Keratinocyte (primary cell): ENCODE measurements around the gene CA9. TPM values are rescaled to one million over a fixed set of nuclear protein-coding genes. Genes with fewer than 3 reads are reported as not detected.

Experiments used
- DNase-seq: peaks from one replicate; pipeline ENCODE4 v3.0.0-alpha.2; 2011; ENCODE audit warnings: low read depth, missing footprints, low spot score
- FAIRE-seq: peaks from 2 replicates; lab custom pipeline; 2011; peaks lifted over from hg19 to GRCh38; lab: Jason Lieb, UNC
- H2AFZ ChIP-seq: 2 replicates; pipeline ENCODE4 v1.6.0; 2012; ENCODE audit warnings: low read length, control low read depth, inconsistent platforms; ENCODE audit not compliant: control insufficient read depth
- H3K27ac ChIP-seq: 2 replicates; pipeline ENCODE4 v1.5.1; 2011; ENCODE audit warnings: low read length; ENCODE audit not compliant: control insufficient read depth, insufficient read depth
- H3K27me3 ChIP-seq: 3 replicates; pipeline ENCODE4 v1.6.0; 2011; ENCODE audit warnings: low read length; ENCODE audit not compliant: control insufficient read depth, insufficient read depth; ENCODE audit errors: extremely low read depth
- H3K36me3 ChIP-seq, 2 experiments: 2 replicates in 1 of 2; 3 replicates in 1 of 2; pipeline ENCODE4 v1.5.1; 2011; ENCODE audit warnings: low read length in 2 of 2, mild to moderate bottlenecking in 1 of 2; ENCODE audit not compliant: control insufficient read depth in 2 of 2, insufficient read depth in 2 of 2; ENCODE audit errors: extremely low read depth in 1 of 2
- H3K4me1 ChIP-seq: 3 replicates; pipeline ENCODE4 v1.5.1; 2011; ENCODE audit warnings: low read length; ENCODE audit not compliant: control insufficient read depth, insufficient read depth; ENCODE audit errors: extremely low read depth
- H3K4me2 ChIP-seq: 3 replicates; pipeline ENCODE4 v1.6.0; 2011; ENCODE audit warnings: low read depth, low read length; ENCODE audit not compliant: control insufficient read depth, insufficient read depth; ENCODE audit errors: extremely low read depth
- H3K4me3 ChIP-seq, 3 experiments: fragments of 200-600 bp in 1 of 3; sonication (generic) in 1 of 3; 2 replicates in 2 of 3; 3 replicates in 1 of 3; pipeline ENCODE4 v1.5.1; 2011 to 2016; ENCODE audit warnings: low read length in 3 of 3, mild to moderate bottlenecking in 3 of 3, control low read depth in 2 of 3, inconsistent platforms in 1 of 3, low read depth in 1 of 3, mixed read lengths in 1 of 3, mixed run types in 1 of 3, moderate library complexity in 1 of 3; ENCODE audit not compliant: control insufficient read depth in 2 of 3, insufficient read depth in 2 of 3; ENCODE audit errors: extremely low read depth in 1 of 3
- H3K79me2 ChIP-seq: 2 replicates; pipeline ENCODE4 v1.6.0; 2012; ENCODE audit warnings: low read length; ENCODE audit not compliant: control insufficient read depth, insufficient read depth
- H3K9ac ChIP-seq: 3 replicates; pipeline ENCODE4 v1.6.0; 2011; ENCODE audit warnings: low read length; ENCODE audit not compliant: control insufficient read depth, insufficient read depth; ENCODE audit errors: extremely low read depth
- H3K9me1 ChIP-seq: 3 replicates; pipeline ENCODE4 v1.6.0; 2011; ENCODE audit warnings: low read length; ENCODE audit not compliant: control insufficient read depth, insufficient read depth; ENCODE audit errors: extremely low read depth
- H3K9me3 ChIP-seq: 2 replicates; pipeline ENCODE4 v1.5.1; 2012; ENCODE audit warnings: low read depth, low read length; ENCODE audit not compliant: control insufficient read depth
- H4K20me1 ChIP-seq: 3 replicates; pipeline ENCODE4 v1.6.0; 2011; ENCODE audit warnings: low read length; ENCODE audit not compliant: control insufficient read depth, insufficient read depth; ENCODE audit errors: extremely low read depth
- EZH2 ChIP-seq: IDR thresholded peaks from one replicate; pipeline ENCODE4 v1.6.1; 2012; ENCODE audit warnings: inconsistent platforms, mild to moderate bottlenecking, low read length, moderate library complexity
- dilution Hi-C: fragments of 300-500 bp; cut with MboI; formaldehyde crosslinking; loops from one replicate; pipeline ENCODE4 v1.7.0; 2020; ENCODE audit warnings: low sequenced_read_pairs; ENCODE audit not compliant: extremely low pct_ligation_motif_present
- polyA plus RNA-seq, 5 experiments: library from polyadenylated mRNA; depleted of rRNA in 3 of 5; stranded (reverse) in 3 of 5; stranded (forward) in 1 of 5; unstranded in 1 of 5; fragments of >200 nt; gene quantifications; 1 replicate in 1 of 5; 2 replicates in 3 of 5; 3 replicates in 1 of 5; pipeline versions ENCODE4 v1.2.1 to v1.2.3, GENCODE V29; 2011 to 2012; ENCODE audit warnings: missing spikeins in 2 of 5, low read depth in 1 of 5, low replicate concordance in 1 of 5
- TF ChIP-seq, protein P1 (sequence below), 3 experiments: IDR thresholded peaks in 1 of 3; conservative IDR thresholded peaks in 1 of 3; optimal IDR thresholded peaks in 1 of 3; 2 replicates in 2 of 3; 3 replicates in 1 of 3; pipeline versions ENCODE3 to v1.5.1; 2011; ENCODE audit warnings: low read length in 3 of 3, mild to moderate bottlenecking in 3 of 3, moderate library complexity in 2 of 3, control low read depth in 1 of 3, inconsistent platforms in 1 of 3; ENCODE audit not compliant: insufficient read depth in 2 of 3; ENCODE audit errors: extremely low read depth in 1 of 3

Gene CA9
- polyA plus RNA-seq, 1 donor (not counting 4 experiments of a cell fraction or from before 2014, with no cell fraction given) = 7.2 TPM

DNA sequence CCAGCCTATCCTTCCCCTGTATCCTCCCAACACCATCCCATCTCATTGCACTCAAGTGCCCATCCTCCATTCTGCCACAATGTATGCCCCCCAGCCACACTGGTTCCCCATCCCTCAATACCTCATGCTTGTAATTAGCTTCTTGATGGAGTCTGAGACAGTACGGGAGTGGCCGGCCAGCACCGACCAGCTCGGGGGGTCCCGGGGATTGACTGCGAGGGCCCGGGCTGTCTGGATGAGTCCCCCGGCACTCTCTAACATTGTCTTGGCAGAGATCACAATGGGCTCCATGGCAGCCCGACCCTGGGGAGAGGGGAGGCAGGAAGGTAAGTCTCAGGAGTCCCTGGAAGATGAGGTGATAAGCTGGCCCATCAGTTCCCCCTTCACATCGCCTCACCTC is 33.2 kb downstream of the CA9 start:
- Histone ChIP-seq H3K9me3 (no peaks in the 10 kb centered on the region), H3K9me1 (peaks cover 2% of the 10 kb centered on the region), H2AFZ (no peak overlapping the region), H4K20me1 (peaks cover 3% of the 10 kb centered on the region), H3K4me1 (no peaks in the 10 kb centered on the region), H3K9ac (no peak overlapping the region), H3K4me2 (no peak overlapping the region), H3K4me3 (no peak overlapping the region), H3K36me3 (peaks cover 62 to 79% of the 10 kb centered on the region in 2 experiments), H3K27me3 (no peaks in the 10 kb centered on the region), H3K79me2 (no peaks in the 10 kb centered on the region), H3K27ac (no peak overlapping the region)
- no peak for FAIRE-seq
- dilution Hi-C loops = no loop called here
- no peak for DNase-seq
- TF ChIP-seq, protein P1, sequence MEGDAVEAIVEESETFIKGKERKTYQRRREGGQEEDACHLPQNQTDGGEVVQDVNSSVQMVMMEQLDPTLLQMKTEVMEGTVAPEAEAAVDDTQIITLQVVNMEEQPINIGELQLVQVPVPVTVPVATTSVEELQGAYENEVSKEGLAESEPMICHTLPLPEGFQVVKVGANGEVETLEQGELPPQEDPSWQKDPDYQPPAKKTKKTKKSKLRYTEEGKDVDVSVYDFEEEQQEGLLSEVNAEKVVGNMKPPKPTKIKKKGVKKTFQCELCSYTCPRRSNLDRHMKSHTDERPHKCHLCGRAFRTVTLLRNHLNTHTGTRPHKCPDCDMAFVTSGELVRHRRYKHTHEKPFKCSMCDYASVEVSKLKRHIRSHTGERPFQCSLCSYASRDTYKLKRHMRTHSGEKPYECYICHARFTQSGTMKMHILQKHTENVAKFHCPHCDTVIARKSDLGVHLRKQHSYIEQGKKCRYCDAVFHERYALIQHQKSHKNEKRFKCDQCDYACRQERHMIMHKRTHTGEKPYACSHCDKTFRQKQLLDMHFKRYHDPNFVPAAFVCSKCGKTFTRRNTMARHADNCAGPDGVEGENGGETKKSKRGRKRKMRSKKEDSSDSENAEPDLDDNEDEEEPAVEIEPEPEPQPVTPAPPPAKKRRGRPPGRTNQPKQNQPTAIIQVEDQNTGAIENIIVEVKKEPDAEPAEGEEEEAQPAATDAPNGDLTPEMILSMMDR (optimal IDR thresholded peaks at IDR 0.05 in 1 of 3, IDR thresholded peaks at IDR 0.05 in 1 of 3, conservative IDR thresholded peaks at IDR 0.05 in 1 of 3; ENCODE audit: extremely low read depth in 1 of 3, insufficient read depth in 2 of 3, low read length in 3 of 3) = no peak
- TF ChIP-seq EZH2 = no peak

DNA sequence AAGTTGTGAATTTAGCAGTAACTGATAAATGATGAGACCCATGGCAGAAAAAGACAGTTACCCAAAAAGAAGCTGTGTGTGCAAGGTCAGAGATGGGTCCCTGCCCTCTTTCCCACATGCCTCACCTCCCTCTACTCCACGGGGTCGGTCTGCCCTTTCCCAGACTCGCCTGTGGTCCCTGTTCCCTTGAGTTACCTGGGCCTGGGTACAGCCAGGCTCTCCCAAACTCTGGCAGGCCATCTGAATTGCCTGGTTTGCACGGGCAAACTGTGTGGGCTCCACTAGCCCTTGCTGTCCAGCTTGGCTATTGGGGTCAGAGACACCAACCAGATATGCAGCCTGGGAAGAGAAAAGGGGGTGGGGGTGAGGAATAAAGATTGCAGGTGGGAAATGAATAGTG is 34.4 kb downstream of the CA9 start:
- Histone ChIP-seq H3K27ac (no peak overlapping the region), H3K4me2 (no peak overlapping the region), H2AFZ (no peak overlapping the region), H3K9me3 (no peaks in the 10 kb centered on the region), H3K4me3 (no peak overlapping the region), H3K9me1 (peaks cover 2% of the 10 kb centered on the region), H3K27me3 (no peaks in the 10 kb centered on the region), H3K36me3 (peaks cover 67 to 80% of the 10 kb centered on the region in 2 experiments), H3K4me1 (no peaks in the 10 kb centered on the region), H4K20me1 (peaks cover 3% of the 10 kb centered on the region), H3K79me2 (no peaks in the 10 kb centered on the region), H3K9ac (no peak overlapping the region)
- dilution Hi-C loops = no loop called here
- TF ChIP-seq EZH2 = no peak
- TF ChIP-seq, protein P1 (optimal IDR thresholded peaks at IDR 0.05 in 1 of 3, IDR thresholded peaks at IDR 0.05 in 1 of 3, conservative IDR thresholded peaks at IDR 0.05 in 1 of 3; ENCODE audit: extremely low read depth in 1 of 3, insufficient read depth in 2 of 3, low read length in 3 of 3) = no peak
- DNase-seq (no peak), FAIRE-seq (no peak)
